ENCODE results near the gene TRIM39.
A peak's percentile ranks its signal among the peaks of the same experiment; 100 is the strongest.

Gene TRIM39

GRCh38 chr6:30312676-30313321 is 13.9 kb upstream of the TRIM39 start:
- H3K4me3 ChIP-seq (ENCODE audit: low read length) = no peak overlapping the region
- H3K27ac ChIP-seq (ENCODE audit: low read length) = no peak overlapping the region
- no peak for DNase-seq (ENCODE audit: low read depth, low spot score)
- no CpG with 5 or more reads among the region's 1 CpG for WGBS (ENCODE audit: insufficient coverage, insufficient read length)
- no peaks in the 10 kb centered on the region for H3K27me3 ChIP-seq (ENCODE audit: control insufficient read depth, insufficient read depth, low read length)
- no peaks in the 10 kb centered on the region for H3K9me3 ChIP-seq (ENCODE audit: control insufficient read depth, insufficient read depth, low read length)
- H3K36me3 ChIP-seq (ENCODE audit: control insufficient read depth, insufficient read depth, low read length) = peaks cover 8% of the 10 kb centered on the region; the same call in 1 of the 2 replicates
- no peaks in the 10 kb centered on the region for H3K4me1 ChIP-seq (ENCODE audit: control insufficient read depth, insufficient read depth, low read length)

- WGBS (ENCODE audit: insufficient coverage, insufficient read length) = no CpG with 5 or more reads among the region's 3 CpGs
- H3K4me3 ChIP-seq (ENCODE audit: low read length) = no peak overlapping the region
- DNase-seq (ENCODE audit: low read depth, low spot score) = no peak
- no peaks in the 10 kb centered on the region; the same call in 1 of the 2 replicates for H3K4me1 ChIP-seq (ENCODE audit: control insufficient read depth, insufficient read depth, low read length)
- no peak overlapping the region for H3K27ac ChIP-seq (ENCODE audit: low read length)
- no peaks in the 10 kb centered on the region for H3K27me3 ChIP-seq (ENCODE audit: control insufficient read depth, insufficient read depth, low read length)
- peaks cover 8% of the 10 kb centered on the region; the same call in 1 of the 2 replicates for H3K36me3 ChIP-seq (ENCODE audit: control insufficient read depth, insufficient read depth, low read length)
- H3K9me3 ChIP-seq (ENCODE audit: control insufficient read depth, insufficient read depth, low read length) = no peaks in the 10 kb centered on the region
These were observed 11.6 kb upstream of the TRIM39 start for GRCh38 chr6:30315156-30315555.

GRCh38 chr6:30317913-30318589 is 8.7 kb upstream of the TRIM39 start:
- Histone ChIP-seq H3K27me3 (ENCODE audit: control insufficient read depth, insufficient read depth, low read length) (no peaks in the 10 kb centered on the region), H3K4me3 (ENCODE audit: low read length) (no peak overlapping the region), H3K36me3 (ENCODE audit: control insufficient read depth, insufficient read depth, low read length) (peaks cover 8% of the 10 kb centered on the region; the same call in 1 of the 2 replicates), H3K27ac (ENCODE audit: low read length) (no peak overlapping the region), H3K9me3 (ENCODE audit: control insufficient read depth, insufficient read depth, low read length) (no peaks in the 10 kb centered on the region), H3K4me1 (ENCODE audit: control insufficient read depth, insufficient read depth, low read length) (peaks cover 4% of the 10 kb centered on the region; the same call in 1 of the 2 replicates)
- WGBS (ENCODE audit: insufficient coverage, insufficient read length) = no CpG with 5 or more reads among the region's 6 CpGs
- DNase-seq (ENCODE audit: low read depth, low spot score) = no peak

- H3K4me3 ChIP-seq (ENCODE audit: low read length) = no peak overlapping the region
- no CpG with 5 or more reads among the region's 1 CpG for WGBS (ENCODE audit: insufficient coverage, insufficient read length)
- H3K27ac ChIP-seq (ENCODE audit: low read length) = no peak overlapping the region
- peaks cover 4% of the 10 kb centered on the region; the same call in 1 of the 2 replicates for H3K4me1 ChIP-seq (ENCODE audit: control insufficient read depth, insufficient read depth, low read length)
- H3K36me3 ChIP-seq (ENCODE audit: control insufficient read depth, insufficient read depth, low read length) = peaks cover 5% of the 10 kb centered on the region; the same call in 1 of the 2 replicates
- no peaks in the 10 kb centered on the region for H3K9me3 ChIP-seq (ENCODE audit: control insufficient read depth, insufficient read depth, low read length)
- no peaks in the 10 kb centered on the region for H3K27me3 ChIP-seq (ENCODE audit: control insufficient read depth, insufficient read depth, low read length)
- DNase-seq (ENCODE audit: low read depth, low spot score) = no peak
These were observed 7.4 kb upstream of the TRIM39 start for GRCh38 chr6:30319146-30319835.

- no peak overlapping the region for H3K27ac ChIP-seq (ENCODE audit: low read length)
- no peak for DNase-seq (ENCODE audit: low read depth, low spot score)
- H3K27me3 ChIP-seq (ENCODE audit: control insufficient read depth, insufficient read depth, low read length) = no peaks in the 10 kb centered on the region
- no peak overlapping the region for H3K4me3 ChIP-seq (ENCODE audit: low read length)
- H3K4me1 ChIP-seq (ENCODE audit: control insufficient read depth, insufficient read depth, low read length) = peaks cover 4% of the 10 kb centered on the region; the same call in 1 of the 2 replicates
- H3K36me3 ChIP-seq (ENCODE audit: control insufficient read depth, insufficient read depth, low read length) = no peaks in the 10 kb centered on the region
- WGBS (ENCODE audit: insufficient coverage, insufficient read length) = no CpG with 5 or more reads among the region's 6 CpGs
- no peaks in the 10 kb centered on the region for H3K9me3 ChIP-seq (ENCODE audit: control insufficient read depth, insufficient read depth, low read length)
These were observed 4.9 kb upstream of the TRIM39 start for GRCh38 chr6:30321692-30322388.

- WGBS (ENCODE audit: insufficient coverage, insufficient read length) = no CpG with 5 or more reads among the region's 20 CpGs
- Histone ChIP-seq H3K4me1 (ENCODE audit: control insufficient read depth, insufficient read depth, low read length) (peaks cover 5% of the 10 kb centered on the region; the same call in 1 of the 2 replicates), H3K27me3 (ENCODE audit: control insufficient read depth, insufficient read depth, low read length) (no peaks in the 10 kb centered on the region), H3K27ac (ENCODE audit: low read length) (no peak overlapping the region), H3K9me3 (ENCODE audit: control insufficient read depth, insufficient read depth, low read length) (no peaks in the 10 kb centered on the region), H3K36me3 (ENCODE audit: control insufficient read depth, insufficient read depth, low read length) (no peaks in the 10 kb centered on the region), H3K4me3 (ENCODE audit: low read length) (no peak overlapping the region)
- no peak for DNase-seq (ENCODE audit: low read depth, low spot score)
These were observed 3.9 kb upstream of the TRIM39 start for GRCh38 chr6:30322527-30323501.

- no peak for DNase-seq (ENCODE audit: low read depth, low spot score)
- no peaks in the 10 kb centered on the region for H3K36me3 ChIP-seq (ENCODE audit: control insufficient read depth, insufficient read depth, low read length)
- WGBS (ENCODE audit: insufficient coverage, insufficient read length) = no CpG with 5 or more reads among the region's 1 CpG
- no peaks in the 10 kb centered on the region for H3K27me3 ChIP-seq (ENCODE audit: control insufficient read depth, insufficient read depth, low read length)
- no peaks in the 10 kb centered on the region for H3K9me3 ChIP-seq (ENCODE audit: control insufficient read depth, insufficient read depth, low read length)
- H3K4me3 ChIP-seq (ENCODE audit: low read length) = no peak overlapping the region
- peaks cover 5% of the 10 kb centered on the region; the same call in 1 of the 2 replicates for H3K4me1 ChIP-seq (ENCODE audit: control insufficient read depth, insufficient read depth, low read length)
- H3K27ac ChIP-seq (ENCODE audit: low read length) = no peak overlapping the region
These were observed 2.9 kb upstream of the TRIM39 start for GRCh38 chr6:30323806-30324205.

GRCh38 chr6:30325150-30325872 is 1.4 kb upstream of the TRIM39 start:
- peaks cover 5% of the 10 kb centered on the region; the same call in 1 of the 2 replicates for H3K4me1 ChIP-seq (ENCODE audit: control insufficient read depth, insufficient read depth, low read length)
- peaks cover 6% of the 10 kb centered on the region; the same call in 1 of the 2 replicates for H3K36me3 ChIP-seq (ENCODE audit: control insufficient read depth, insufficient read depth, low read length)
- H3K9me3 ChIP-seq (ENCODE audit: control insufficient read depth, insufficient read depth, low read length) = no peaks in the 10 kb centered on the region
- peak overlapping the region; percentile 88; the same call in 1 of the 2 replicates for H3K4me3 ChIP-seq (ENCODE audit: low read length)
- no peak overlapping the region for H3K27ac ChIP-seq (ENCODE audit: low read length)
- WGBS (ENCODE audit: insufficient coverage, insufficient read length) = no CpG with 5 or more reads among the region's 10 CpGs
- no peak for DNase-seq (ENCODE audit: low read depth, low spot score)
- H3K27me3 ChIP-seq (ENCODE audit: control insufficient read depth, insufficient read depth, low read length) = no peaks in the 10 kb centered on the region
